Measurements from ENCODE around the gene PI16.
A peak's percentile ranks its signal among the peaks of the same experiment; 100 is the strongest.

Gene PI16

DNA sequence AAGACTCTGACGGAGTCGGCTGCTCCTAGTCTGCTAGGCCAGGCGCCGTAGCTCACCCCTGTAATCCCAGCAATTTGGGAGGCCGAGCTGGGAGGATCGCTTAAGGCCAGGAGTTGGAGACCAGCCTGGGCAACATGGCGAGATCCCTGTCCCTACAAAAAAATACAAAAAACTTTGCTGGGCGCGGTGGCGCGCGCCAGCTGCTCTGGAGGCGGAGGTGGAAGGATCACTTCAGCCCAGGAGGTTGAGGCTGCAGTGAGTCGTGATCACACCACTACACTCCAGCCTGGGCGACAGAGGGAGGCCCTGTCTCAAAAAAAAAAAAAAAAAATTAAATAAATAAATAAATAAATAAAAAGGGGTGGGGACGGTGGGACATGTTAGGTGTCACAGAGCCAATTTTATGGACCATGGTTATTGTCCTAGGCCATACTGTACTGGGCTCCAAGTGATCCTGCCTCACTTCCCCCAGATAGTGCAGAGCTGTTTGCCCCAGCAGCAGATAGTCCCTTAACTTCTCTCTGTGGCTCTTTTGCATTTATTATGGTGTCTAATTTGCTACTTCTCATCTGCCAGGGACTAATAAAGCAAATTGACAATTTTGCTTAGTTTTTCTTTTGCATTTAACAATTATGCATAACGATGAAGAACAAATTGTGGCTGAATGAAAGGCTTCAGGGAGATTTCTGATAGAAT, 5.2 kb downstream of the PI16 start:
- no peak for DNase-seq

DNA sequence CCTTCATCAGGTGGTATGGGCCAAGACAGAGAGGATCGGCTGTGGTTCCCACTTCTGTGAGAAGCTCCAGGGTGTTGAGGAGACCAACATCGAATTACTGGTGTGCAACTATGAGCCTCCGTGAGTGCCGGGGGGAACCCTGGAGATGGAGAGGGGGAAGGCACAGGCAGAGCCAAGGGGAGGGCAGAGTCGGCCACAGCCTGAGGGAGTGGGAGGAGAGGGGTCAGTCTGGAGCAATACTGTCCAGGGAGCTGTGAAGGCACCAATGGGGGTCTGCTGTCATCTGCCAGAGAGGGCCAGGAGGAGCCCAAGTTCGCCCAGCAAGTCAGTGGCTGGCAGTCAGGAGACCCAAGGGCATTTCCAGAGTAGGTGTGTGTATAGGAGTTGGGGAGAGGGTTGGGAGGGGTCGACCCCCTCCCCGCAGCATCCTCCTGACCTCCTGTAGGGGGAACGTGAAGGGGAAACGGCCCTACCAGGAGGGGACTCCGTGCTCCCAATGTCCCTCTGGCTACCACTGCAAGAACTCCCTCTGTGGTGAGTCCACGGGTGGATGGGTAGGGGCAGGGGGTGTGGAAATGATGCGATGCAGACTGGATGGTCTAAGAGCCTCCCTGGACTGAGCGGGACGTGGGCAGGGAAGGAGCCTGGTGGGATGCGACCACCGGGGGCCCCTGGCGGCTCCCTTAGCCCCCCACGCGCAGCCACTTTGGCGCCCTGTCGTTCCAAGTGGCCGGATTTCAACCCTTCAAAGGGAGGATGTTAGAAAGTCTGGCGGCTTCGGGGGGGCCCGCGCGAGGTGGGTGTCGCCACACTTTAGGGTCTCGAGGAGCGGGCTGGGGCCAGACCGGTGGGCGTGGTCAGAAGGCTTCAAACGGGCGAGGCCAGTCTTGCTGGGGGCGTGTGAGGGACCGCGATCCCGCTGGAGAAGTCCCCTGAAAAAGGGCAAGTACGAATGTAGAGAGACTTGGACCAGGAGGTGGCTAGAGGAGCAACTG, 7.2 kb downstream of the PI16 start:
- no peak for DNase-seq

DNA sequence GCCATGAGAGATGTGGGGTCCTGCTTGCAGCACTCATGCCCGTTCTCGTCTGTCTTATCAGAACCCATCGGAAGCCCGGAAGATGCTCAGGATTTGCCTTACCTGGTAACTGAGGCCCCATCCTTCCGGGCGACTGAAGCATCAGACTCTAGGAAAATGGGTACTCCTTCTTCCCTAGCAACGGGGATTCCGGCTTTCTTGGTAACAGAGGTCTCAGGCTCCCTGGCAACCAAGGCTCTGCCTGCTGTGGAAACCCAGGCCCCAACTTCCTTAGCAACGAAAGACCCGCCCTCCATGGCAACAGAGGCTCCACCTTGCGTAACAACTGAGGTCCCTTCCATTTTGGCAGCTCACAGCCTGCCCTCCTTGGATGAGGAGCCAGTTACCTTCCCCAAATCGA, 8.3 kb downstream of the PI16 start:
- peak; percentile 81 for DNase-seq

DNA sequence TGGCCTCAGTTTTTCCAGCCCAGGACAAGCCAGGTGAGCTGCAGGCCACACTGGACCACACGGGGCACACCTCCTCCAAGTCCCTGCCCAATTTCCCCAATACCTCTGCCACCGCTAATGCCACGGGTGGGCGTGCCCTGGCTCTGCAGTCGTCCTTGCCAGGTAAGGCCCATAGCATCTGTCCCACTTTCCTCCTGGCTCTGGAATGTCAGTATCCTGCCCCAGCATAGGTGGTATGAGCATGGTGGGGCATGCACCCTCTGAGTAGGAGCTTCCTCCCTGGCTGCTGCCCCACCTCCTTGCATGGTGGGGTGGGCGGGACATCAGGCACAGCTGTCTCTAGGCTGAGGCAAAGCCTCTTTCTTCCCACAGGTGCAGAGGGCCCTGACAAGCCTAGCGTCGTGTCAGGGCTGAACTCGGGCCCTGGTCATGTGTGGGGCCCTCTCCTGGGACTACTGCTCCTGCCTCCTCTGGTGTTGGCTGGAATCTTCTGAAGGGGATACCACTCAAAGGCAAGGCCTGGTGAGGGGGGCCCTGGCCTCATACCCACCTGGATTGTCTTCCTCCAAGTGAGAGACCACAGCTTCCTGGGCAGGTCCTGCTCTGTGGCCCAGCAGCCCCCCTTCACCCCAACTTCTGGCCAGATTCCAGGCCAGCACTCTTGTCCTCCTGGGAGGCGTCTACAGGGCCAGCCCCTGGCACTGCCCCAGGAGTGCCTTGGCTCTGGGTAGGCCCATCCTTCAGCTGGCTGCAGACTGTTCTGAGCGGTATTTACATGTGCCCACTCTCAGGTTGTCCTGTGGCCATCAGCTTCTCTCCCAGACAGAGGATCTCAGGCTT, 9.1 kb downstream of the PI16 start:
- DNase-seq = peak; percentile 38

DNA sequence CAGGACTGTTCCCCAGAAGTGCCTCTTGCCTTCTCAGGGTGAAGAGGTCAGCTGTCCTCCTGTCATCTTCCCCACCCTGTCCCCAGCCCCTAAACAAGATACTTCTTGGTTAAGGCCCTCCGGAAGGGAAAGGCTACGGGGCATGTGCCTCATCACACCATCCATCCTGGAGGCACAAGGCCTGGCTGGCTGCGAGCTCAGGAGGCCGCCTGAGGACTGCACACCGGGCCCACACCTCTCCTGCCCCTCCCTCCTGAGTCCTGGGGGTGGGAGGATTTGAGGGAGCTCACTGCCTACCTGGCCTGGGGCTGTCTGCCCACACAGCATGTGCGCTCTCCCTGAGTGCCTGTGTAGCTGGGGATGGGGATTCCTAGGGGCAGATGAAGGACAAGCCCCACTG, 9.8 kb downstream of the PI16 start:
- no peak for DNase-seq

DNA sequence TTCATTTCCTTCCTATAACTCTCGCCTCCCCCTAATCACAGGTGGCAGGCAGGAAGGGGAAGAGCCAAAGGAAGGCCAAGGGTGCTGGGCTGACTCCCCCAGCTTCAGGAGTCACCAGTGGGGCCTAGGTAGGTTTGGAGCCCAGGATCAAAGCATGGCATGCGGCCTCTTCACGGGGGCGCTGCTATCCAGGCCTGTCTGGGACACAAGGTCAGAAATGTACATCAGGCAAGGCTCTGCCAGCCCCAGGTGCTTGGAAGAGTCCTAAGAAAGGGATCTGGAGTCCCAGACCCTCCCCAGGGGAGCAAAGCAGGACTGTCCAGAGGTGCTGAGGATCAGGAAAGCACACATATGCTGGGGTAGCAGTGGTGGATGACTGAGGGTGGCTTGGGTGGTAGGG, 10.4 kb downstream of the PI16 start:
- no peak for DNase-seq

DNA sequence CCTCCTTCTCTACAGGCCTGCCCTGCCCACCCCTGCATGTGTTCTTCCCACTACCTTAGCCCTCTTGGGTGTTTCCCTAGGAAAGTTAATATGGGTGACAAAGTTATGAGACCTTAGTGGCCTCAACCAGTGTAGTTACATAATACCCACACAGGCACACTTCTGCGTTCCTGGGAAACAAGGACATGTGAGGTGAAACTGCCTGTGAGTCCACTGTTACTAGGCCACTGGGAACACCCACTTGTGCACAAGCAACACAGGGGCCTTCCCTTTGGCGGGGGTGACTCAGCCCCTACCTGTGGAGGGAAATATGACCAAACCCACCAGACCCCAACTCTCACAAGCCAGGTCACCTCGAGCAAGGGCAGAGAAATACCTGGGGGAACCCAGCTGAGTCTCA, 12.8 kb downstream of the PI16 start:
- no peak for DNase-seq

DNA sequence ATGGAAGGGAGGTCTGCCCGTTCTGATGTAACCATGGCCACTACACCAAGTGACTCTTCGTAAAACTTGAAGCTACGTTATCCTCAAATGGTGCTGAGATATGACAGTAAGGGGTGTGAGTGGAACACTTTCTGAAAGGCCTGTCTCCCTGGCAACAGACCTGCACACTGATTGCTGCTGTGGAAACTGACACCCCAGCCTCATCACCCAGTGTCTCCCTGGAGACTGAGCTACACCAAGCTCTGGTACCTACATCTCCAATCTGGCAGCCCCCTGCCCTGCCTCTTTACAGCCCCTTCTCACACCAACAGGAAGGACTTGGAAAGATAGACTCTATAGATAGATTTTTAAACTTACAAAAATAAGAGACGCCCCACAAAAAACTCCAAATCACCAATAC, 13.2 kb downstream of the PI16 start:
- DNase-seq = no peak

DNA sequence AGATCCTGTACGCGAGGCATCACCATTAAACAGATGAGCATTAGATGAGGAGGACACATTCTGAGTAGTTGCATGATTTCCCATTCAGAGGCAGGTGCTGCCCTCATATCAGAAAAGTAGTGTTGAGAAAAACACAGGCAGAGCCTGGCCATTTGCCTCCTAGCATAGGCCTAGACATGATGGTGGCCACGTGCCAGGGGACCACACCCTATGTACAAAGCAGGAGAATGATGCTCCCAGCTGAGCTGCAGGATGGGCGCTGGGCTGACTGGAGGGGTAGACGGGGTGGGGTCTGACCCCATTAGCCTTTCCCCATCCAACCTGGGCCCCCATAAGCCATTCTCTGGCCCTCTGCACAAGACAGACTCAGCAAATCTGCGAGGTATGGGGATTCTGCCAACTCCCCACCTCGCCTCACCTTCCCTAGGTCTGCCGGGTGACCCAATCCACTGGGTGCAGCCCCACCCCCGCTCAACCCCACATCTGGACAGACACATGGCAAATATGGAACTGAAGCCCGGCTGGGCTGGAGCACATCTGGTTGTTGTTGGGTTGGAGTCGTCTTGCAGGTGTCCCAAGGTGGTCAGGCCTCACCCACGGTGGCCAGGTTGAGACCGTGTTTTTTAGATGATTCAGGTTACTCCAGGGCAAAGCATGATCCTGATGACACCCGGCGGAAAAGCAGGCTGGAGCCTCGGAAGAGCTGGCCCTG, 13.9 kb downstream of the PI16 start:
- DNase-seq = no peak

DNA sequence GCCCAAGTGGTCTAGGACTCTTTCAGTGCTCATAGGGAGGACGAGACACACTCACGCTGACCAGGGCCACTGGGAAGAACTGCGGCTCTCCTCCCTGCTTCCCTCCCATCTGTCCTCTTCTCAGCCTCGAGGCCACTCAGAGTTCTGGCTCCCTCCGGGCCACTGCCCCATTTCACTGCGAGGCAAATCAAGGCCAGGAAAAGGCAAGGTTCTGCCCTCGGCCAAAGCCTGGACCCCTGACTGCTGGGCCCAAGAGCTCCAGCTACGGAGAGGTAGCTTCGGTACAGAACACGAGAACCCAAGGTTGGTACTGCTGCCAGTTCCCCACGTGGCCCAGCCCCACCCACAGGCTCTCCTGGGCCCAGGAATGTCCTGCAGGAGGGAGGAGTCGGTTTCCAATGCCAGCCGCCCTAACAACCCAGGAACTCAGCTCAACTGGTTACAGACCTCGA, 14.7 kb downstream of the PI16 start:
- DNase-seq = no peak

DNA sequence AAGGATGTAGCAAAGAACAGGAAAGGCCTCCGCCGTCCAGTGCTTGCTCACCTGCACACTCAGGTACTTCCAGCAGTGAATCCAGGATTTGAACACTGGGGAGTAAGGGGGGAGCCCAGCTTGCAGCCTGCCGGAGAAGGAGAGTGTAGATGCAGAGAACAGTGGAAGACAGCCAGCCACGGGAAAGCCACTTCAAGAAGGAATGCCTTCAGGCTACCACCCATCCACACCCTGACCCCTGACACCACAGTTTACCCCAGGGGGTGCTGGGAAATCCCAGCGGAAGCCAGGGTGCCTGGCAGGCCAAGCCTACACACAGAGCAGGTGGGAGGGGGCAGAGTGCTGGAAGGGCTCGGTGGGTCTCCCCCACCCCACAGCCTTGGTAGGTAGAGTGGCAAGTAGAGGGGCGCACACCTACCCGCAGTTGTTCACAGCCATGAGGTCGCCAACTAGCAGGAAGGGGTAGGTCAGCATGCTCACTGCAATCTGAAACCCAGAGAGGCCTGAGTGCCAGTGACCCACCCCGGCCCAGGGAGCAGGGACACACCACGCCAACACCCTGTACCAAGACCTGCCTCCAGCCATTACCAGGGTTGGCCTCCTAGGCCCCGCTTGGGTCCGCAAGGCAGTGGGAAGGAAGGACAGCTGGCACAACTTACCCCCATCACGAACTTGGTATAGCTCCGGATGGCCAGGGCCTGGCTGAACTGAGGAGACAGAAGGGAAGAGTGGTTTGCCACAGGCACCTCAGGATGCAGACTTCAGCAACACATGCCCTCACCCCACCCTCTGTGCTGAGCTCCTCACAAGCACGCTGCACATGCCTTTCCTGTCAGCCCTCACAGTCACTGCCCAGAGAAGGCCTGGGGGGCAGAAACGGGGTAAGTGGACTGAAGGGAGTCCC, 15.7 kb downstream of the PI16 start:
- DNase-seq = no peak

DNA sequence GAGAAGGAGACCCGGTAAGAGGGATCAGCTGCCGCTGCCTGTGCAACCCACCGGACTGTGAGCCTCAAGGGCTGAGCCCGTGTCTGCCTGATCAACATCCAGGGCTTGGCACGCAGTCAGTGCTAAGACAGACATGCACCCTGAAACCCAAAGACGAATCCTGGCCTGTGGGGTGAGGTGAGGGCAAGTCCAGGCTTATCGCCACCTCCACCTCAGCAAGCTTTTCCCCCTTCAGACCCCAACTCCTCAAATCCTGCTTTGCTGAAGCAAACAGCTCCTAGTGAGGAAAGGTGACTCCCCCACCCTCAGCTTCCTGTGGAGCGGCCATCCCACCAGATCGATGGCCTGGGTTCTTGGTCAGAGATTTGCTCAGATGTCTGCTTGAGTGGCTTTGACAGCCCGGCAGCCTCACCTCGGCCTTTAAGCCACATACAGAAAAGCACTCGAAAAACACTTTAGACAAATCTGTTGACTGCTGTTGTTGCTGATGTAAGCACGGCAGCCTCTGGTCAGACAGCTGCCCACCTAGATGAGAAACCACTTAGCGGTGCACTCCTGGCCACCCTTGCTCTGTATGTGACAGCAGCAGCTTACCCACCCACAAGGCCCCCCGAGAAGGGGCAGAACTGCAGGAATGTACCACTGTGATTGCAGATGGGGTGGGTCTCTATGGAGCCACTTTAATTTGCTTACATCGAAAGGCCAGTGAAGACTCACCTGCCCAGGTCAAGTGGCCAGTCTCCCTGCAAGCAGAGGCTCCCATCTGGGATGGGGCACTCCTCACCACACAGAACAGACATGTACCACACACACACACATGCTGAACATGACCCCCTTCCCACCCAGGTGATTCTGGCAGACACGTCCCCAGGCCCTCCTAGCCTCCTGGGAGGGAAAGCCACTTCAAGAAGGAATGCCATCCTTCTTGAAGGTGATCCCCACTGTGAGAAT, 16.6 kb downstream of the PI16 start:
- DNase-seq = no peak

DNA sequence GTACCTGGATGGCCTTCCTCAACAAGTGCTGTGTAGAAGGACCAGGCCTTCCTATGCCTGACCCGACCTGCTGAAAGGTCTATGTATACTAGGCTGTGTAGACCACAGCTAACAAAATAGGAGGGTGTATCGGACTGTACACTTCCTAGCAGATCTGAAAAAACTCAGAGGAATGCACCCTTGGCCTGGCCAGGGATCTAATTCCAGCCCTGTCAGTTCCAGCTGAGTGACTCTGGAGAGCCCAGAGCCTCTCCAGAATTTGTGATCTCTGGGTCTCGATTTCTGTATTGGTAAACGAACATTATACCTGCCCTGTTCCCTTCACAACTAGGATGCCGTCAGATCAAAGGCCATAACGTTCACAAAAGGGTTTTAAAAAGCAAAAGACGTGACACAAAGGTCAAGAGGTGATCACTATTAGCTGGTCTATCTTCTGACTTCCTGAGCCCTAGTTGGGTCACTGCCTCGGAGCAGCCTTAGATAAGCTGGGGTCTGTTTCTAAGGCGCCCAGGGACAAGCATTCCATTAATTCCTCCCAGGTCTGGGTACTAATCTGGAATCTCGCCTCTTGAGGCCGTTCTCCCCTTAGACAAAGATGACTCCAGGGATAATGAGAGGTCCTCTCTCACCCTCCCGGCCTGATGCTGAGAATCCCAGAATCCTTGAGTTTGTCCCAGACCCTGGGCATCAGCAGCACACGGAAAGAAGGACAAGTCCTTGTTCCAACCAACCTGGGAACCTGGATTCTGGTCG, 17.6 kb downstream of the PI16 start:
- DNase-seq = no peak

DNA sequence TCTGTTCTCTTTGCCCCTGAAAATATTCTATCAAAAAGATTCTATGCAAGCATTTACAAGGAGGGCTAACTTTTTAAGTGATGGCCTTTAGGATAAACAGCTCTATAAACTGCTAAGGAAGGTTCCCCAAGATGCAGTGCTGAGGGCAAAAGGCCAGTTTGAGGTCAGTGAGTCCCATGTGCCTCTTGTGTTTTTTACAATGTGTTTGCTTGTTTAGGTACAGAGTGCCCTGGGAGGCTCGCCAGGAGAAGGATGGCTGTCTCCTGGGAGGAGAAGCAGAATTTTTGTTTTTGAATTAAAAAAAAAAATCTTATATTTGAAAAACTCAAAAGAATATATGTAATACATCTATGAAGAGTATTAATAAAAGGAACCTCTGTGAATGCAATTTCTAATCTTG, 18.7 kb downstream of the PI16 start:
- DNase-seq = no peak

DNA sequence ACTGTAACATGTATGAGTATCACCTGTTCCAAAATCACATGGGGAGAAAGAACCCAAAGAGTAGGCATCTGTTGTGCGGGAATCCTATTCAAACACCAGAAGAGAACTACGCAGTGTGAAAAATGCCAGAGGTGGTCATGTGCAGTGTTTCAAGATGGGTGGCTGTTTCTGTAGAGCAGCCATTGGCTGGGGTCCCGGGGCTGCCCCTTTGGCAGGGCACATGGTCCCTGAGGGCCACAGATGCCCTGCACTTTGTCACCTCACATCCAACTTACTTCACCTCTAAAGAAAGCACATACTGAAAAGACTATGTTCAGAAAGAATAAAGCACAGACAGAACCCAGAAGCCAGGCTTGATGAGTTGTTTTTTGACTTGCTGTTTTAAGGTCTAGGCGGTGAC, 19.1 kb downstream of the PI16 start:
- no peak for DNase-seq

DNA sequence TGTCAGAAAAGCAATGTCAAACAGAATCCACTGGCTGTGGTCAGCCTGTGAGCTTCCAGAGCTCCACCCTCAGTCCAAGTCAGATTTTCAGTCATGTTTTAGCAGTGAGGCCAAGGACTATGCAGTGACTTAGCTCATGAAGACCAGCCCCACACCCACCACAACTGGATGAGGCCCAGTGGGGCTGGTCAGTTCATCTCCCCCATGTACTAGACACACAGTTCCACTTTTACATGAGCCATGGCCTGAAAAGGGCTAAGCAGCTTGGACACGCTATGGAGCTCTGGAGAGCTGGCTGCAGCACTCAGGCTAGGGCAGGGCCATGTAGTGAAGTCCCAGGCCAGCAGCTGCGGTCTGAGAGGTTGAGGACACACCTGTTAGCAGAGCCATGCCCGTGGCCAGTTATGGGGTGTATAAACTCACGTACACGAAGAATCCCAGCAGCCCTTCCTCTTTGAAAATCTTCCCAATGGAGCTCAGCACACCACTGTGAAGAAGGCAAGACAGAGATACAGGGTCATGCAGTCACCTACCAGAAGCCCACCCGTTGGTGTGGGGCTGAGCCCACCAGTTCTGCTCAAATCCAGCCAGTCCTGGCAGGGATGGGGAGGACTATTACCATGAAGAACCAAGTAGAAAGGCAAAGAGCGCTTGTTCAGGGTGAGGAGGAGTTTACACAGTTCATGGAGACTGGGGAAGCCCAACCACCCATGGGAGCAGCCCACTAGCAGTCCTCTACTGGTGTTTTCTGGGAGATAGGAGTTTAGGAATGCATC, 20.9 kb downstream of the PI16 start:
- no peak for DNase-seq

DNA sequence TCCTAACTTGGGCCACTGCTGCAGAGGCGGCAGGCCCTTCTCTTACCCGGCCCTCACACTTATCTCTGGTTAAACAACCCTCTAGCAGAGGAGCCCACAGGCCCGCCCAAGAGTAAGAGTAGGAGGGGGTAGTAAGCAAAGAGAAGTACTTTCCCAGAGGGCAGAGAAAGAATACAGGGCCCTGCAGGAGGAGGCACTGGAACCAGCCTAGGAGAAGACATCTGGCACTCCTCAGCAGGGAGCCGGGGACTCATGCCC, 21.4 kb downstream of the PI16 start:
- DNase-seq = no peak

DNA sequence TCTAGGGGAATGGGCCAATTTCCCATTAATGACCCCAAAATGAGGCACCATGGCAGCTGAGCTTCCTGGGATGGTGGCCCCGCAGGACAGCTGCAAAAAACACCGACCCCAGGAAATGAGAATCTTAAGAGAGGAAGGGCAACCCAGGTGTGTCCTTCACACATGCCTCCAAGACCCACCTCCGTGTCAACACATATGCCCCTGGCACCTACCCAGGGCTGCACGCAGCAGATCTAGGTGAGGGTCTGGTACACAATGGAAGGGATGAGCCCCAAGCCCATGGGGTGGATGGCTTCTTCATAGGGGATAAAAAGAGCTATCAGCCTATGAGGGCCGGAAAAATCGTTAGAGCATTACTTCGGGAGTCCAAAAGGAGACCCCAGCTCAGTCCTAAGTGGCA, 22.0 kb downstream of the PI16 start:
- DNase-seq = no peak

DNA sequence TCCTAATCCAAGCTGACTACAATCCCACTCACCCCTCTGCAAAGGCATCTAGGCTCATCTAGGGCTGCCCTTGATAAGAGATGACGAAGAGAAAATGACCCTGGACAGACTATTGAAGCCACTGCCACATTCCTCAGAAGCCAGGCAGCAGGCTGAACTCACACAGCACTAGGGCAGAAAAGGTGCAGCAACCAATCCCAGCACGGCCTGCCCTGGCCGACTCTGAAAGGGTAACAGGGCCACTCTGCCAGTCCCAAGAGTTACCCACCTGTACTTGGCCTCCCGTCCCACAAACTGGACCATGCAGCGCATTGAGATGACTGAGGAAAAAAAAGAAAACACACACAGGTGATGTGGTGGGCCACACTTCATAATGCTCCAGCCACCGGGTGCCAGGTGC, 22.4 kb downstream of the PI16 start:
- DNase-seq = no peak

Data from central memory CD4-positive, alpha-beta T cell (primary cell).